GM12878 (cell line): ENCODE measurements around the gene TMBIM1. TPM values are rescaled to one million over a fixed set of nuclear protein-coding genes. Genes with fewer than 3 reads are reported as not detected.

Experiments used
- ATF7 ChIP-seq: fragments of 450-650 bp; IDR thresholded peaks from 2 replicates; pipeline ENCODE4 v1.6.1; 2016; ENCODE audit warnings: low read depth, mild to moderate bottlenecking
- CREM ChIP-seq: IDR thresholded peaks from 2 replicates; pipeline ENCODE4 v1.6.1; 2014; ENCODE audit warnings: antibody characterized with exemption, low read depth
- CTCF ChIP-seq, 3 experiments: IDR thresholded peaks in 2 of 3; conservative IDR thresholded peaks in 1 of 3; 2 replicates each; pipeline ENCODE4 v1.5.1; 2011; ENCODE audit warnings: low read depth in 3 of 3, low read length in 3 of 3, mild to moderate bottlenecking in 3 of 3, control low read depth in 2 of 3, moderate library complexity in 2 of 3, inconsistent platforms in 1 of 3, mixed read lengths in 1 of 3; ENCODE audit not compliant: control insufficient read depth in 2 of 3, insufficient read depth in 1 of 3; ENCODE audit errors: extremely low read depth in 1 of 3
- HSF1 ChIP-seq: fragments of 150-350 bp; IDR thresholded peaks from 2 replicates; pipeline ENCODE4 v1.6.1; 2014; ENCODE audit warnings: mild to moderate bottlenecking, low read depth, low read length
- LARP7 ChIP-seq: fragments of 450-650 bp; IDR thresholded peaks from 2 replicates; pipeline ENCODE4 v1.6.1; 2017; ENCODE audit warnings: mild to moderate bottlenecking
- MEF2A ChIP-seq: IDR thresholded peaks from 2 replicates; pipeline ENCODE4 v1.6.1; 2011; ENCODE audit warnings: low read depth, mild to moderate bottlenecking, low read length, moderate library complexity; ENCODE audit not compliant: insufficient read depth
- NR2F1 ChIP-seq: fragments of 450-650 bp; conservative IDR thresholded peaks from 2 replicates; pipeline ENCODE4 v1.6.1; 2017; ENCODE audit warnings: mild to moderate bottlenecking
- RAD21 ChIP-seq: IDR thresholded peaks from 2 replicates; pipeline ENCODE4 v1.6.1; 2011; ENCODE audit warnings: mild to moderate bottlenecking, low read depth, low read length, moderate library complexity; ENCODE audit not compliant: insufficient read depth
- SUPT20H ChIP-seq: IDR thresholded peaks from 2 replicates; pipeline ENCODE4 v1.6.1; 2011; ENCODE audit warnings: low read depth, mild to moderate bottlenecking, low read length, moderate library complexity, borderline replicate concordance; ENCODE audit not compliant: control insufficient read depth
- TCF3 ChIP-seq: IDR thresholded peaks from 2 replicates; pipeline ENCODE4 v1.6.1; 2012; ENCODE audit warnings: low read depth, mild to moderate bottlenecking, low read length, borderline replicate concordance; ENCODE audit not compliant: insufficient read depth
- USF1 ChIP-seq: IDR thresholded peaks from 2 replicates; pipeline ENCODE4 v1.6.1; 2011; ENCODE audit warnings: borderline replicate concordance, low read depth, mild to moderate bottlenecking, moderate library complexity, mixed read lengths, low read length; ENCODE audit not compliant: insufficient read depth; ENCODE audit errors: extremely low read length
- ZBTB33 ChIP-seq: fragments of 450-650 bp; IDR thresholded peaks from 2 replicates; pipeline ENCODE4 v1.6.1; 2017; ENCODE audit warnings: mild to moderate bottlenecking
- ZBTB40 ChIP-seq: fragments of 450-650 bp; IDR thresholded peaks from 2 replicates; pipeline ENCODE4 v1.6.1; 2016; ENCODE audit warnings: mild to moderate bottlenecking, moderate library complexity, borderline replicate concordance
- polyA plus RNA-seq, 11 experiments: library from polyadenylated mRNA; depleted of rRNA in 4 of 11; unstranded in 6 of 11; stranded (reverse) in 5 of 11; fragments of >200 nt; fragmentation: Nextera tagmentation in 4 of 11; fragmentation: Illumina TruSeq in 1 of 11; extraction: Ambion mirVana in 4 of 11; extraction: Trizol in 1 of 11; gene quantifications; 1 replicate in 1 of 11; 2 replicates in 10 of 11; pipeline versions ENCODE4 v1.2.1 to v1.2.3, GENCODE V29; 2011 to 2016; ENCODE audit warnings: inconsistent platforms in 2 of 11, missing spikeins in 2 of 11, low read depth in 1 of 11
- total RNA-seq, 4 experiments: library from RNA; depleted of rRNA in 3 of 4; stranded (reverse); fragments of >200 nt in 3 of 4; fragmentation: Illumina TruSeq in 1 of 4; extraction: Trizol in 1 of 4; gene quantifications; 2 replicates each; pipeline versions ENCODE4 v1.2.1 to v1.2.3, GENCODE V29; 2013 to 2021

TMBIM1 gene
- total and polyA plus RNA-seq, 10 of the 15 experiments (the other 5 are each of a cell fraction or from before 2014, with no cell fraction given): 6.1 to 38.3 (median 26.2) TPM

GRCh38 chr2:218229239-218229638 lies 63.1 kb downstream of the TMBIM1 start (continued):
- TF ChIP-seq CTCF (IDR thresholded peaks at IDR 0.05 in 2 of 3, conservative IDR thresholded peaks at IDR 0.05 in 1 of 3; ENCODE audit: control insufficient read depth in 2 of 3, extremely low read depth in 1 of 3, insufficient read depth in 1 of 3, low read depth in 3 of 3, low read length in 3 of 3) (no peak), LARP7 (no peak), ZBTB40 (no peak), TCF3 (no peak), USF1 (no peak), MEF2A (peak; percentile 94), HSF1 (no peak), SUPT20H (no peak), CREM (0 out of 2 replicates have a peak, but pooled peaks have one; percentile 50), ZBTB33 (no peak), NR2F1 (0 out of 2 replicates have a peak, but pooled peaks have one; percentile 38), ATF7 (peak; percentile 75), RAD21 (no peak)
